SJCRH30 (cell line): ENCODE data around the gene NEK7. TPM values are rescaled to one million over a fixed set of nuclear protein-coding genes. Genes with fewer than 3 reads are reported as not detected.
A peak's percentile ranks its signal among the peaks of the same experiment; 100 is the strongest.
"Not testable (repeated sequence)": the region's sequence is repeated elsewhere in the genome, so short reads cannot be mapped to it uniquely, and the experiment has no call there.

Experiments used
- DNase-seq, 2 experiments: peaks; one replicate each; pipeline ENCODE4 v3.0.0-alpha.2; 2015 to 2020
- H3K27ac ChIP-seq: fragments of 250-450 bp; sonication (Bioruptor Pico); 2 replicates; pipeline ENCODE4 v1.5.1; 2020; ENCODE audit warnings: mild to moderate bottlenecking, moderate library complexity
- H3K27me3 ChIP-seq: fragments of 250-450 bp; sonication (Bioruptor Pico); 2 replicates; pipeline ENCODE4 v1.5.1; 2020; ENCODE audit warnings: mild to moderate bottlenecking, moderate library complexity
- H3K36me3 ChIP-seq: fragments of 250-450 bp; sonication (Bioruptor Pico); 2 replicates; pipeline ENCODE4 v1.5.1; 2020; ENCODE audit warnings: mild to moderate bottlenecking, moderate library complexity
- H3K4me1 ChIP-seq: fragments of 250-450 bp; sonication (Bioruptor Pico); 2 replicates; pipeline ENCODE4 v1.5.1; 2020; ENCODE audit warnings: mild to moderate bottlenecking, moderate library complexity
- H3K4me3 ChIP-seq: fragments of 250-450 bp; sonication (Bioruptor Pico); 2 replicates; pipeline ENCODE4 v1.5.1; 2020; ENCODE audit warnings: mild to moderate bottlenecking, moderate library complexity
- H3K9me3 ChIP-seq: fragments of 250-450 bp; sonication (Bioruptor Pico); replicated peaks from 2 replicates; pipeline ENCODE4 v1.5.1; 2020; ENCODE audit warnings: mild to moderate bottlenecking, moderate library complexity
- total RNA-seq: library from RNA; depleted of rRNA; stranded (reverse); fragments of >200 nt; shearing (Covaris generic); gene quantifications from 2 replicates; pipeline ENCODE4 v1.2.3, GENCODE V29; 2014

The NEK7 gene
- total RNA-seq, 1 experiment from 2014 or later = 28.4 TPM

DNA sequence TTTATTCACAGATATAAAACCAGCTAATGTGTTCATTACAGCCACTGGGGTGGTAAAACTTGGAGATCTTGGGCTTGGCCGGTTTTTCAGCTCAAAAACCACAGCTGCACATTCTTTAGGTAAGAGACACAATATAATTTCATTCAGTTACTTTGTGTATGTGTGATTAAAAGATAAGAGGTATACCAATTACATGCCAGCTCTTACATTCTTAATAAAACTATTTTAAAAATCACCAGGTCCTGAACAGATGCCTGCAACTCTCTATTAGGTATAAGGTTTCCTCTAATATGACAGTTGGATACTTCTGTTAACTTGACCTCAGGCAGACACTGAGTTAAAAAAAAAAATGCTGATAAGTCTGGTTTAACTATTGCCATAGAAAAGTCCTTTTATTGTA is 122.1 kb downstream of the NEK7 start:
- H3K9me3 ChIP-seq = no peaks in the 10 kb centered on the region
- peaks cover 12% of the 10 kb centered on the region for H3K4me1 ChIP-seq
- peak; percentile 27 to 49 for DNase-seq
- H3K27me3 ChIP-seq = no peaks in the 10 kb centered on the region
- no peak overlapping the region for H3K4me3 ChIP-seq
- H3K27ac ChIP-seq = no peak overlapping the region
- H3K36me3 ChIP-seq = no peaks in the 10 kb centered on the region

DNA sequence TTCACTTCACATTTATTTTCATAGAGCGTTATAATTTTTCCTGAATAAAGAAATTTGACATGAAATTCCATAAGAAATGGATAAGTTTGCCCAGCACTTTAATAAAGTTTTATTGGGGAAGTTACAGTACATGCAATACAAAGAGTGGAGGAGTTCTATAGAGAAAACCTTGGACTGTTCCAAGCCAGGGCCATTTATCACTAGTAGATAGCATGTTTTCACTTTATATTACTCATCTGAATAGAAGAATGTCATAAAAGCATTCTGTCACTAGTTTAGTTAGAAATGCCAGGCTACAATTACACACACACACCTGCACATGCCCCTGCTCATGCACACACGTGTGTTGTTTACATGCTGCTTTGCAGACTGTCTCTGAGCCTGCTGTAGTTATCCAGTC is 123.3 kb downstream of the NEK7 start:
- H3K9me3 ChIP-seq = no peaks in the 10 kb centered on the region
- no peak overlapping the region for H3K27ac ChIP-seq
- peaks cover 12% of the 10 kb centered on the region for H3K4me1 ChIP-seq
- H3K4me3 ChIP-seq = no peak overlapping the region
- DNase-seq = no peak
- H3K36me3 ChIP-seq = no peaks in the 10 kb centered on the region
- no peaks in the 10 kb centered on the region for H3K27me3 ChIP-seq

DNA sequence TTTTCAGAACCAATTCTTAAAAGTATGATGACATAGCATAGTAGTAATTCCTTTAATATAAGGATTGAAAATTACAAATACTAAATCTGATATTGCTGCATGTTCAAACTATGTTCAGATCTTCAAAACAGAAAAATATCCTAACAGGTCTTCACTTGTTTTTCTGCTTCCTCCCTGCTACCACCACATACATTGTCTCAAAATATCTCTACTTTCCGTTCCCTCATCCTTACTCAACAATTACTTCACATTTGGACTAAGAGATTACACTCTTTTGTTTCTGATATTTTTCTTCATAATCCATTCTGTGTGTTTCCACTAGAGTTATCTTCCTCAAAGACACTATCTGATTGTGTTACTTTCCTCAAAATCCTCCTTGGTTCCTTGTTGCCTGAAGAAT is 125.1 kb downstream of the NEK7 start:
- Histone ChIP-seq H3K27me3 (no peaks in the 10 kb centered on the region), H3K36me3 (no peaks in the 10 kb centered on the region), H3K4me3 (no peak overlapping the region), H3K4me1 (peaks cover 12% of the 10 kb centered on the region), H3K27ac (no peak overlapping the region), H3K9me3 (no peaks in the 10 kb centered on the region)
- no peak for DNase-seq

DNA sequence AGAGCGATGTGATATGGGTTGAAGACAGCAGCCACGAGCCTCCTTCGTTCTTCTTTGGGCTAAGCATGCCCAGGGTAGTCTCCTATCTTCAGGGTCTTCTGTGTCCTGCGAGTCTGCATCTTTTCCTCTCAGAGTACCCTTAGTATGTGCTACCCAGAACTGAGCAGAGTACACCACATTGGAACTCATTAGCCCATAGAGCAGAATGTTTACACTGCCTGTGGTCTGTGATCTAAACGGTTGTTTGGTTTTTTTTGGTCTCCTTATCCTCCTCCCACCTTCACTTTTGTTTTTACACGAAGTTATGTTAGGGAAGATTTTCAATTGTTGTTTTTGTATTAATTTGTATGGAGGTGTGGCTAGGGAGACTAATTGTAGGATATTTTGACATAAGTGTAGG is 126.4 kb downstream of the NEK7 start:
- Histone ChIP-seq H3K4me3 (no peak overlapping the region), H3K9me3 (no peaks in the 10 kb centered on the region), H3K27ac (no peak overlapping the region), H3K4me1 (peaks cover 9% of the 10 kb centered on the region), H3K27me3 (no peaks in the 10 kb centered on the region), H3K36me3 (no peaks in the 10 kb centered on the region)
- no peak for DNase-seq

DNA sequence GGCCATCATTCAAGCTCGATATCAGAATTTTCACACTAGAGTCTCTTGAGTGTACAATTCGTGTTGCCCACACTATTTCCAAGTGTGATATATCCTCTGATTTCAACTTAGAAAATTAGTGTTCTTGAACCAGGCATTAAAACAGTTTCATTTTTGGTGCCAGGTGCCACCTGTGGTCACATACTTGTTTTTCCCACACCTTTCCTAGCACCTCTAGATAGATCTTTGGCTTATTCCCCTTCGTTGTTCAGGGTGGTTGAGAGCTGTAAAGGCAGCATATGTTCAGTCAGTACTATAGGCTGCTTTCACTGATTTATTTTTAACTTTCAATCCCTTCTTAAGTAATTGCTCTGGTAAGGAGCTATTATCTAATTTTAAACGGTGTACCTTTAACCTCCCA is 131.1 kb downstream of the NEK7 start:
- Histone ChIP-seq H3K27ac (no peak overlapping the region), H3K4me1 (peaks cover 17% of the 10 kb centered on the region), H3K36me3 (no peaks in the 10 kb centered on the region)

DNA sequence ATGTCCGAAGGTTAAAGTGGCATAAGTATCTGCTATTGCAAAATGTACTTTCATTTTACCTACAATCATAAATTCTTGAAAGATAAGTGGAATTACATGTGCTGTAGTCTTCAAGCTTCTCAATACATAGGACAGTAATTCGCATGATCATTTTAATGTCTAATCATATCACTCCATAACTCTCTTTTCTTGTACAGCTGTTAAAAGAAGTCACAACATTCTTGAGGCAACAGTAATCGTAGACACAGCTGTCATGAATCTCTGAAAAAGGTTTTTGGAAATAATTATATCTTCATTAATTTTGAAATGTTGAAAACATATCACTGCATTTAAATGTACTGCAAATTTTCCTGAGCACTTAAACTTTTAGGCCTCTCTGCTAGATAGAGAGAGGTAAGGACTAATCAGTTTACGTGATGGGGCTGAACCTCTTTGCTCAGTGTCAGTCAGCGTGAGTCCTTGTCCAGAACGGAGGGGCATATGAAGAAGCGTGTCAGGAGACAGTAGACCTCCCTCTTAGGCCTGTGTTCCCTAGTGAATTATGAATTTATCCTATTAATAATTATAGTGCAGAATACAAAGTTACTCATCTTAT is 133.4 kb downstream of the NEK7 start:
- no peaks in the 10 kb centered on the region for H3K9me3 ChIP-seq
- peak in 1 of 2 experiments; percentile 6 for DNase-seq
- H3K36me3 ChIP-seq = no peaks in the 10 kb centered on the region
- no peak overlapping the region for H3K4me3 ChIP-seq
- H3K27ac ChIP-seq = peak overlapping the region; percentile 38; the same call in 1 of the 2 replicates
- H3K4me1 ChIP-seq = peaks cover 22% of the 10 kb centered on the region
- no peaks in the 10 kb centered on the region for H3K27me3 ChIP-seq

More for the DNA sequence above, 131.1 kb downstream of the NEK7 start:
- Histone ChIP-seq H3K4me3 (no peak overlapping the region), H3K27me3 (no peaks in the 10 kb centered on the region), H3K9me3 (no peaks in the 10 kb centered on the region)
- DNase-seq = no peak

DNA sequence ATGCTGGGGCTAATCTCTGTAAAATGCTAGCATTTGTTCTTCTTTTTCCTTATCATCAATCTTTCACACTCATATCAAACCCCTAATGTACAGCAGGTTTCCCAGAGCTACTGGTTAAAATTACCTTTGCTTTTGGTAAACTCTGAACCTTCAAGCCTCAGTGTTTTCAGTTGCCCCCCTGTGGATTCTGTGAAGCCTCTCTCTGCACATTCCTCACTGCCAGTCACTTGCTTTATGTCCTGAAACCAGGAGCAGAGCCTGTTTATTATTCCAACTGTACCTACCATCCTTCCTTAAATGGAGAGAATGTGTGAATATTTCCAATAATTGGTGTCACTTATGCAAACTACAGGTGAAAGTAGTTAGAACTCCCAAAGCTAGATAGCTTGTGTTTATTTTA is 134.2 kb downstream of the NEK7 start:
- peak in 1 of 2 experiments; percentile 6 for DNase-seq
- Histone ChIP-seq H3K27ac (no peak overlapping the region), H3K36me3 (no peaks in the 10 kb centered on the region), H3K9me3 (no peaks in the 10 kb centered on the region), H3K4me1 (peaks cover 22% of the 10 kb centered on the region), H3K4me3 (no peak overlapping the region), H3K27me3 (no peaks in the 10 kb centered on the region)

DNA sequence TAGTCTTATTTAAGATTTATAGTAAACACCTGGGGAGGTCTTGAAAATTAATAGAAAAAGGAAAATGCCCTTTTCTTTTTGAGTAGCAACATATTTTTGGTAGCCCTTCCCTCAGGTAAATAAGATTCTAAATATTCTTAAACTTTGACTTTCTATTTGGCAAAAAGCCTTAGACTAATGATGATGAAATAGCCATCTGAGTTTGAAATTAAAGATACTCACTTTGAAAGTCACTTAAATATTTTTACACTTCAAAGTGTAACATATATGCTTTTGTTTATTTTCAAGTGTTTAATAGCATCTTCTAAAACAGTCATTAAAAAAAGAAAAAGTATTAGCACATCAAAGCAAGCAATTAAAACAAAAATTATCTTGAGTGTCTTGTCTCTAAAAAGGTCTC is 135.1 kb downstream of the NEK7 start:
- no peak for DNase-seq
- Histone ChIP-seq H3K4me3 (no peak overlapping the region), H3K9me3 (no peaks in the 10 kb centered on the region), H3K27ac (no peak overlapping the region), H3K27me3 (no peaks in the 10 kb centered on the region), H3K4me1 (peaks cover 22% of the 10 kb centered on the region), H3K36me3 (no peaks in the 10 kb centered on the region)

DNA sequence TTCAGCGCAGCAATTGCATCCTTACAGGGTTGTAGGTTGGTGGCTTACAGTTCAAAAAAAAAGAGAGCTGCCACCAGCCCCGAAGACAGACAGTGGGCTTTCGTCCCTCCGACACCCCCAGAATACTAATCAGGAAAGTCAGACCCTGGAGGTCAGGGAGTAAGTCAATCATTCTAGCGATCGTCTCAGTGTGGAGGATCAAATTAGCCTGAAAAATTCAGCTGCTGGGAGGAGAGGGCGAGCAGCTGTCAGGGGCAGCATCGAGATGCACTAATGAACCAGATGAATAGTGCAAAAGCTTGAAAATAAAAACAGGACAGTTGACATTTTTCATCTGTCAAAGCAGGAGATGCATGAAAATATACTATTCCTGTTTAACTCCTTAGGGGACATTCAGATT is 138.4 kb downstream of the NEK7 start:
- H3K27me3 ChIP-seq = no peaks in the 10 kb centered on the region
- peak overlapping the region; percentile 45 for H3K27ac ChIP-seq
- H3K4me3 ChIP-seq = no peak overlapping the region
- H3K36me3 ChIP-seq = no peaks in the 10 kb centered on the region
- peak; percentile 20 to 36 for DNase-seq
- H3K9me3 ChIP-seq = no peaks in the 10 kb centered on the region
- H3K4me1 ChIP-seq = peaks cover 15% of the 10 kb centered on the region

DNA sequence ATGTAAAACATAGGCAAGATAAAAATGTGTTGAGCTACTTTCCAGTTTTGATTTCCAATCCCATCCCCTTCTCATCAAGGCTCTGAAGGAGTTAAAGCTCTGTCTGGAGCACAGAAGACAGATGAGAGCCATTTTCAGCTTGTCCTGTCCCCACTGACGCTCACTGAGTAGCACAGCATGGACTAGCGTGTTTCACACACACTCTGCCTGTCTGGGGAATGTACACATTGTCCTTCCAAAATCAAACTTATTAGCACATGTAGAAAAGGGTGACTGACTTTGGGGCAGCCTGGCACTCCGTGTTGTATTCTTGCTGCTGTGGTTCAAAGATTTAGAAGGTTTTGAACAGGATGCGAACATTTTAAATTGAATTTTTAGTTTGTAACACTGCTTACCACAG is 139.2 kb downstream of the NEK7 start:
- H3K27ac ChIP-seq = no peak overlapping the region
- no peak overlapping the region for H3K4me3 ChIP-seq
- H3K4me1 ChIP-seq = peaks cover 9% of the 10 kb centered on the region
- H3K9me3 ChIP-seq = no peaks in the 10 kb centered on the region
- H3K27me3 ChIP-seq = no peaks in the 10 kb centered on the region
- DNase-seq = no peak
- H3K36me3 ChIP-seq = no peaks in the 10 kb centered on the region

DNA sequence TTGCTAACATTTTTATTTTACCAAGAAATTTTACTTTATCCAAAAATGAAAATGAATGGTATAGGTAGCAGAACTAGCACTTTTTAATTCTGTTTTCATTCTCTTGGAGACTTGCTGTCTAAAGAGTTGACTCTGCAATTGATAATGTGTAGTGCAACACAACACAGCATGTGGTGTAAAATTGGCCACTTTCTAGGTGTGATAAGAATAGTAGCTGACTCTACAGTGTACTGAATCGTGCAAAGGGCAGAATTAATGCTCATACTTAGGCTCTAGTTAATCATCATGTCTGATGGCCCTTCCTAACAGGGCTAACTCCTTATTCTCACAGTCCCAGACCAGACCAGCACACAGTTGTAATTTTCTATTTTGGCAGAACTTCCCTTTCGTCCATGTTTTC is 140.5 kb downstream of the NEK7 start:
- no peak overlapping the region for H3K27ac ChIP-seq
- no peak for DNase-seq
- H3K36me3 ChIP-seq = no peaks in the 10 kb centered on the region
- H3K4me1 ChIP-seq = peaks cover 4% of the 10 kb centered on the region; the same call in 1 of the 2 replicates
- H3K27me3 ChIP-seq = no peaks in the 10 kb centered on the region
- H3K4me3 ChIP-seq = no peak overlapping the region
- H3K9me3 ChIP-seq = no peaks in the 10 kb centered on the region

DNA sequence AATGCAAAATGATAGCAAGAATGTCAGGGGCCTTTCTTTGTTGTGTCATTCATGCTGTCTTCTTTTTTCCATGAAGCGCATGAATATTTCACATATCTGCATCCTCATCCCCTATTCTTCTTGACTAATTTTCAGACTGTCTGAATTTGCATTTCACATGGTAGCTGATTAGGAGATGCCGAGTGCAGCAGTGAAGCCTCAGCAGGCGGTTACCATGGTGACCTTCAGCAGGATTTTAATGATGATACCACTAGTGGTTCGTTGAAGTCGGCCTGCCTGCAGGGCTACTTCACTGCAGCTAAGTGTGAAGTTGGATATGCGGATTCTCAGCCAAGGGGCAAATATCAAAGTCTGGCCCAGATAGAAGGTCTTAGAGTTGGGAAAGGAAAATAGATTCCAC is 141.8 kb downstream of the NEK7 start:
- no peaks in the 10 kb centered on the region for H3K36me3 ChIP-seq
- H3K4me3 ChIP-seq = no peak overlapping the region
- H3K27ac ChIP-seq = no peak overlapping the region
- no peak for DNase-seq
- peaks cover 4% of the 10 kb centered on the region; the same call in 1 of the 2 replicates for H3K4me1 ChIP-seq
- no peaks in the 10 kb centered on the region for H3K27me3 ChIP-seq
- no peaks in the 10 kb centered on the region for H3K9me3 ChIP-seq

DNA sequence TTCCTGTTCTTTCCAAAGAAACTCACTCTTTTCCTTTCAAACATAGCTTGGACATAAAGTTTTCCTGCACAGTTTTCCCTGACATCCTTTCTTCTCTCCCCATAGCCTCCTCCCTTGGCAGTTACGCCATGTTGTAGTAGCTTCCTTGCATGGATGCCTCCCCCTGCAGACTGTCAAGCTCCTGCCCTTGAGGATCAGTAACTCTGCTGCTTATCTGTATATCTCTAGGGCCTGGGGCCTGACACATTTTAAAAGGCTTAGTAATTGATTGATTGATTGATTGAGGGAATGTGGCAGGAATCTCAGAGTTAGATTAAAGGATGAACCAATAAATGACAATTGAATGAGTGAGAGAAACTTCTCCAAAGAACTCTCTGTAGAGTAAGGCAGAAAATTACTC is 143.7 kb downstream of the NEK7 start:
- no peak overlapping the region for H3K4me3 ChIP-seq
- no peaks in the 10 kb centered on the region for H3K4me1 ChIP-seq
- no peak for DNase-seq
- no peaks in the 10 kb centered on the region for H3K27me3 ChIP-seq
- no peak overlapping the region for H3K27ac ChIP-seq
- H3K36me3 ChIP-seq = no peaks in the 10 kb centered on the region
- H3K9me3 ChIP-seq = no peaks in the 10 kb centered on the region

DNA sequence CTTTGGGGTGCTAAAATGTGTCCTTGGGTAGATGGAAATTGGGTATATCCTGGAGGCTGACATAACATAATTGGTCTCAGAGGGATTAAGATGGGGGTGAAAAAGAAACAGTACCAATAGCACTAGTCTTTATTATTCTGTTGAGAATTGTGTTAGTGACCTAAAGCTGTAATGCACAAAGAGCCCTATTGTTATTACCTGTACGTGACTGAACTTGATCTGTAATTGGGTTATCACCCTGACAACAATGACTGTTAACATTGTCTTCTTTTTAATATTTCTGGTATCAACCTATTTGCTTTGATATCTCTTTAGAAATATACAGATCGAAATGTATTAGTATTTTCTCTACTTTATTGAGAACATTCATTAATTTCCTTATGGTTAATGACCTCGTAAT is 147.6 kb downstream of the NEK7 start:
- Histone ChIP-seq H3K36me3 (no peaks in the 10 kb centered on the region), H3K9me3 (no peaks in the 10 kb centered on the region), H3K4me3 (no peak overlapping the region), H3K27me3 (no peaks in the 10 kb centered on the region), H3K27ac (no peak overlapping the region), H3K4me1 (no peaks in the 10 kb centered on the region)
- DNase-seq = no peak

DNA sequence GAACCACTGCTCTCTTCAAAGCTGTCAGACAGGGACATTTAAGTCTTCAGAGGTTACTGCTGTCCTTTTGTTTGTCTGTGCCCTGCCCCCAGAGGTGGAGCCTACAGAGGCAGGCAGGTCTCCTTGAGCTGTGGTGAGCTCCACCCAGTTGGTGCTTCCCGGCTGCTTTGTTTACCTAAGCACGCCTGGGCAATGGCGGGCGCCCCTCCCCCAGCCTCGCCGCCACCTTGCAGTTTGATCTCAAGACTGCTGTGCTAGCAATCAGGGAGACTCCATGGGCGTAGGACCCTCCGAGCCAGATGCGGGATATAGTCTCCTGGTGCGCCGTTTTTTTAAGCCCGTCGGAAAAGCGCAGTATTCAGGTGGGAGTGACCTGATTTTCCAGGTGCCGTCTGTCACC is 158.0 kb downstream of the NEK7 start:
- not testable (repeated sequence) for DNase-seq, H3K27me3 ChIP-seq, H3K27ac ChIP-seq, H3K36me3 ChIP-seq, H3K9me3 ChIP-seq, H3K4me3 ChIP-seq, H3K4me1 ChIP-seq

DNA sequence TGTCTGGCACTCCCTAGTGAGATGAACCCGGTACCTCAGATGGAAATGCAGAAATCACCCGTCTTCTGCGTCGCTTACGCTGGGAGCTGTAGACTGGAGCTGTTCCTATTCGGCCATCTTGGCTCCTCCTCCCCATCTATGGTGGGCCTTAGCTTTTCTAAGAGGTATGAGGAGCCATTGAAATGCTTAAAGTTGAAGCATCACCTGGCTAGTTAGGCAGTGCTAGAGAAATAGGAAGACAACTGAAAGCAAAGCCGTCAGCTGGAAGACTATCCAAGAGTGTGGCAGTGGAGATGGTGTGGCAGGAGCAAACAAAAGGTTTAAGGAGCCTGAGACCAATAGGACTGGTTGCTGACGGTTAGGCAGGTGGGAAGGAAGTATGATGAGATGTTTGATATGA is 158.5 kb downstream of the NEK7 start:
- H3K4me3 ChIP-seq, H3K4me1 ChIP-seq, H3K27me3 ChIP-seq, H3K9me3 ChIP-seq, H3K27ac ChIP-seq, DNase-seq, H3K36me3 ChIP-seq: not testable (repeated sequence)
